Right forelimb (tissue), 1 donor: ENCODE measurements around the gene GDF7.

Experiments
- DNase-seq: peaks from one replicate; pipeline ENCODE4 v3.0.0-alpha.2; 2018

GDF7 gene

GRCh38 chr2:20646446-20646845 lies 20.5 kb upstream of the GDF7 start:
- no peak for DNase-seq

- DNase-seq, result no peak
Observed at GRCh38 chr2:20647211-20647610, 19.7 kb upstream of the GDF7 start.

GRCh38 chr2:20647738-20648137 lies 19.2 kb upstream of the GDF7 start:
- no peak for DNase-seq

GRCh38 chr2:20648206-20648605 lies 18.7 kb upstream of the GDF7 start:
- no peak for DNase-seq

GRCh38 chr2:20648831-20649230 lies 18.1 kb upstream of the GDF7 start:
- no peak for DNase-seq

- DNase-seq, result no peak
Observed at GRCh38 chr2:20649576-20649975, 17.4 kb upstream of the GDF7 start.

- no peak for DNase-seq
Observed at GRCh38 chr2:20649976-20650375, 17.0 kb upstream of the GDF7 start.

- DNase-seq, result no peak
Observed at GRCh38 chr2:20650393-20650876, 16.5 kb upstream of the GDF7 start.

GRCh38 chr2:20650877-20651730 lies 15.8 kb upstream of the GDF7 start, which contains the start of gene HS1BP3:
HS1BP3 (minus strand) TSS chr2:20651098; CDS start chr2:20651063, 35 bp downstream.
- DNase-seq, result peak; percentile 91

GRCh38 chr2:20651731-20652099 lies 15.2 kb upstream of the GDF7 start:
- DNase-seq, result no peak

GRCh38 chr2:20652141-20652540 lies 14.8 kb upstream of the GDF7 start:
- DNase-seq, result no peak

GRCh38 chr2:20652673-20653575 lies 14.0 kb upstream of the GDF7 start:
- no peak for DNase-seq

GRCh38 chr2:20653695-20654534 lies 13.0 kb upstream of the GDF7 start:
- DNase-seq, result no peak

GRCh38 chr2:20654535-20654813 lies 12.5 kb upstream of the GDF7 start:
- DNase-seq, result no peak

- DNase-seq, result no peak
Observed at GRCh38 chr2:20656561-20656960, 10.4 kb upstream of the GDF7 start.

GRCh38 chr2:20657522-20658235 lies 9.3 kb upstream of the GDF7 start:
- no peak for DNase-seq

GRCh38 chr2:20660506-20661420 lies 6.2 kb upstream of the GDF7 start:
- DNase-seq, result no peak

GRCh38 chr2:20661421-20662307 lies 5.3 kb upstream of the GDF7 start:
- peak; percentile 79 for DNase-seq

GRCh38 chr2:20662308-20662937 lies 4.5 kb upstream of the GDF7 start:
- no peak for DNase-seq
